GM19467 (cell line): ENCODE data around the gene ARHGAP29.
"Not testable (repeated sequence)": the region's sequence is repeated elsewhere in the genome, so short reads cannot be mapped to it uniquely, and the experiment has no call there.

Source experiments
- ATAC-seq: cut with Tn5 transposase; IDR thresholded peaks from one replicate; pipeline ENCODE4 v1.9.1; 2021; ENCODE audit warnings: mild to moderate bottlenecking, moderate library complexity; ENCODE audit not compliant: unreplicated experiment

Gene ARHGAP29

GRCh38 chr1:94182191-94182590 lies 55.2 kb downstream of the ARHGAP29 start:
- no peak for ATAC-seq

- ATAC-seq = no peak
Observed at GRCh38 chr1:94180650-94181049, 56.7 kb downstream of the ARHGAP29 start.

DNA sequence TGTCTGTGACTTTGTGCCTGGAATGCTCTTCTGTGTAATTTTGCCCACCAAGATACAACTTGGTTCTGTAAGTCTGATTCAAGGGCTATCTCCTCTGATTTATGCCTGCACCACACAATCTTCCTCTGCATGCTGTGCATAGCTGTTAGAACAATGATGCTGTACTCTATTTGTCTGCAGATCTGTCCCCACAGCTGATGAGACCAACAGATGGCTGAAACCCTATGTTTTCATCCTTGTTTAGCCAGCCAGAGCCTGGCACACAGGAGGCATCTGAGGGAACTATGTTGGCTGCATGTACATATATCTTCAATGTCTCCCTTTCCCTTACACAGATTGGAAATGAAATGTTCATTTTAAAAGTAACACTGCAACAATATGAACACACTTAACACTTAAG lies 58.5 kb downstream of the ARHGAP29 start:
- ATAC-seq = no peak

- ATAC-seq = no peak
Observed at GRCh38 chr1:94169126-94169525, 68.3 kb downstream of the ARHGAP29 start.

GRCh38 chr1:94165843-94166242 lies 71.5 kb downstream of the ARHGAP29 start:
- ATAC-seq = no peak

GRCh38 chr1:94164885-94165284 lies 72.5 kb downstream of the ARHGAP29 start:
- ATAC-seq = not testable (repeated sequence)

GRCh38 chr1:94164121-94164520 lies 73.3 kb downstream of the ARHGAP29 start:
- not testable (repeated sequence) for ATAC-seq

DNA sequence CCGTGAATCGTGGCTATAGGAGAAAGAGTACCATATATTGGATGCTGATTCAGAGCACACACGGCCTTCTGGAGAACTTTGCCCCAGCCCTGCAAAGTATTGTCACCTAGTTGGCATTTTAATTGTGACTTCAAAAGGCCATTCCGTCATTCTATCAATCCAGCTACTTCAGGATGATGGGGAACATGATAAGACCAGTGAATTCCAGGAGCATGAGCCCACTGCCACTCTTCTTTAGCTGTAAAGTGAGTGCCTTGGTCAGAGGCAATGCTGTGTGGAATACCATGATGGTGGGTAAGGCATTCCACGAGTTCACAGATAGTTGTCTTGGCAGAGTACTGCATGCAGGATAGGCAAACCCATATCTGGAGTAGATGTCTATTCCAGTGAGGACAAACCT lies 74.1 kb downstream of the ARHGAP29 start:
- ATAC-seq = not testable (repeated sequence)

DNA sequence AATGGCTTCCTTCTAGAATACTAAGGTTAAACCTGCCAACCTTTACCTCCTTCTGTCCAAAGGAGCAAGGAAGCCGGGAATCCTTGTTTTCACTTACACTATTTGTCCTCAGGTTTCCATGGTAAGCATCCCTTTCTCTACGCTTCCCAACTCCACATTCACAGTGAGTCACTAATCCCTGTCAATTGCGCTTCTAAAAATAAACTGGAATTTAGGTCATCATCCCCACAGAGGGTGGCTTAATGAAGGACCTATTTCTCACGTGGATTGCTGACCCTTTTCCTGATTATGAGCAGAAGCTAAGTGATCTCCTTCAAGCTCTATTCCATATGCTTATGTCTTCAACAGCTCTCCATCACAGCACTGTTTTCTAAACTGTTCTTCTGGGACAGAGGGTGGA lies 76.6 kb downstream of the ARHGAP29 start:
- no peak for ATAC-seq

DNA sequence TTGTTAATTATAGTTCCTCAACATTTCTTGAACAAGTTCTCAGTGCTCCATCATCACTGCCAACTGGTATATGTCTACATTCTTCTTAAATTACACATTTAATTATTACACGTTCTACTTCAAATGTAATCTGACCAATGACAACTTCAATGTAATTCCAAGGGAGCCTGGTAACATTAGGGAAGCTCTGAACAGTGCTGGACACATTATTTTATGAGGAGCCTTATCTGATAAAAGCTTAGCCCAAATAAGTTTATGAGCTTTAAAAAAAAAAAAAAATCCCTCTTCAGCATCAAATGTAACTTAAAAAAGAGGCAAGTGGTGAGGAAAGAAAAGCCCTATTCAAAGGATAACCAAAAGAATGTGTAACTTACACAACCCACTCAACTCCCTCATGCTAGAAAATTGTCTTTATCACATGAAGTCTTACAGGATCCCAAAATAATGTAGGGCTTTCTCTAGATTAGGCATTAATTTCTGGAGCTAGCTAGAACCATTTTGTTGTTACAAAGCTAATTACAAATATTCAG lies 81.2 kb downstream of the ARHGAP29 start:
- no peak for ATAC-seq

- ATAC-seq = no peak
Observed at GRCh38 chr1:94154989-94155388, 82.4 kb downstream of the ARHGAP29 start.

DNA sequence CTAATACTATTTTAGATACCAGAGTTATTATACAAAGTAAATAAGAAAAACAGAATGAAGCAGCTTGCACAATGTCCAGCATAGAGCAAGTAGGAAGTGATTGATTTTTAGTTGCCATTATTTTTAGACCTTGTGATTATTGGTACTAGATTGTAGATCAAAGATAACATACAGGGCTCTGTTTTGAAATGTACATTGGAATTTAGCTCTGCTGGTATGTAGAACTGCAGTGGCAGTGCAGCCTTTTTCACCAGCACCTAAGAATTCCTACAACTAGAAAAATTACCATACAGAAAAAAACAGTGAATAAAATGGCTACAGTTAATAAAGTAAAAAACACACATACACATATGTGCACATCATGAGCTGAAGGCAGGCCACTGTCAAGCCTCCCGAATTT lies 84.3 kb downstream of the ARHGAP29 start:
- no peak for ATAC-seq

DNA sequence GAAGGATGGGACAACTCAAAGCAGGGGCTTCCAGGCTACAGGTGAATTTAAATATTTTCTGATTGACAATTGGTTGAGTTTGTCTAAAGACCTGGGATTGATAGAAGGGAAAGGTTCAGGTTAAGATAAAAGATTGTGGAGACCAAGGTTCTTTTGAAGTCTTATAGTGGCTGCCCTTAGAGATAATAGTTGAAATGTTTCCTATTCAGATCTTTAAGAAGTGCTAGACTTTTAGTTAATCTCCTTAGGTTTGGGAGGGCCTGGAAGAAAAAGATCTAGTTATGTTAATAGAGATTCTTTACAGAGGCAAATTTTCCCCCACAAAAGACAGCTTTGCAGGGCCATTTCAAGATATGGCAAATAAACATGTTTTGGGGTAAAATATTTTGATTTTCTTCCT lies 88.2 kb downstream of the ARHGAP29 start:
- not testable (repeated sequence) for ATAC-seq

DNA sequence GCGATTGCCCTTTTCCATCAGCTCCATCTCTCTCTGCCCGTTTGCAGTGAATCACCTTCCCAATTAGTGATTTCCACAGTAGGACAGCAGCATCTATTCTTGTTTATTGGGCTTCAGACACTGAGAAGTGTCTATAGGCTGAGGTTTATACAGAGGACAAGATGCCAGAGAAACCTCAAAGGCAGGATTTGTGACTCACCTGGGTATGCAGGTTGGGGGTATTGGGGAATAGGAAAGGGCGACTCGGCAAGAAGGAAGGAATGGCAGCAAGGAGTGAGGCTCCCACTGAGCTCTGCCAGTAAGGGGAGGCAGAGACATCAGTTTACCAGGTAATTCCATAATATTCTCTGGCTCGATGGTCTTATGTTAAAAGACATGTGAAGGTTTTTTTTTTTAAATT lies 91.1 kb downstream of the ARHGAP29 start:
- ATAC-seq = no peak

- no peak for ATAC-seq
Observed at GRCh38 chr1:94144836-94145235, 92.5 kb downstream of the ARHGAP29 start.

DNA sequence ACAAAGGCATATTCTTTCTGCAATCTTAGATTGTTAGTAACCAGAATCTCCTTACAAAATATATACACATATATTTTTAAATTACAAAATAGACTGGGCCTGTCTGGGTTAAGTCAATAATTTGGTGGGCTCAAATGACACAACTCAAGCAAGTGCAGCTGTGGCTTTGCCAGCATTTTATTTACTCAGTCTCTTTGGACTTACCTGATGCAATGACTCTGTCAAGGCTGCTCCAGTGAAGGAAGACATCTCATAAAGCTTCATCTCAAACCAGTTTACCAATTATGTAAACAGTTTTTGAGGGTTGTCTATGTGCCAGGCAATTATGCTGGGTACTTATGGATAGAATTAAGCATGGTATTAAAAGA lies 93.6 kb downstream of the ARHGAP29 start:
- no peak for ATAC-seq

DNA sequence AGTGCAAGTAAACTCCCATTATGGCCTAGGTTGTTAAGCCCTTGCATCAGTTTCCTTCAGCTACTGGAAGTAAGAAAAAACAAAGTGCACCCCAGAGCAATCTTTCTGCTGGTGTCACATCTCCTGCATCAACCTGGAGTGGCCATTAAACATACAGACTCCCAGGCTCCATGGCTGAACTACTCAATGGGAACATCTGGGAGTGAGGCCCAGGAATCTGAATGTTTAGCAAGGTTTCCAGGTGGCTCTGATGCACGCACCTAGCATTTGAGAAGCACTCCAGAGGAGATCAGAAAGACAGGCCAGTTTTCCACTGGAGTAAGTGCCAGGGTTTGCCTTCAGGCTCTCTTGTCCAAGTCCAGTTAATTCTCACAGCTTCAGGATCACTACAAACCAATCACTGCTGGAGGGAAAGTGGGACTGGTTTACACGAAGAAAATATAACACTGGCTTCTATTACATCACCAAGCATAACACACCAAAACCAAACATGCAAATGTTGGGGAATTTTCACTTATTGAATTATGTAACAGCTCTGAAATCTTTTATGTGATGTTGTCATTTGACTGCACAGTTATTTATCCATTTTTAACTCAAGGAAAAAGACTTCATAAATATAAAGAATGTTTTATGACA lies 94.1 kb downstream of the ARHGAP29 start:
- ATAC-seq = no peak

DNA sequence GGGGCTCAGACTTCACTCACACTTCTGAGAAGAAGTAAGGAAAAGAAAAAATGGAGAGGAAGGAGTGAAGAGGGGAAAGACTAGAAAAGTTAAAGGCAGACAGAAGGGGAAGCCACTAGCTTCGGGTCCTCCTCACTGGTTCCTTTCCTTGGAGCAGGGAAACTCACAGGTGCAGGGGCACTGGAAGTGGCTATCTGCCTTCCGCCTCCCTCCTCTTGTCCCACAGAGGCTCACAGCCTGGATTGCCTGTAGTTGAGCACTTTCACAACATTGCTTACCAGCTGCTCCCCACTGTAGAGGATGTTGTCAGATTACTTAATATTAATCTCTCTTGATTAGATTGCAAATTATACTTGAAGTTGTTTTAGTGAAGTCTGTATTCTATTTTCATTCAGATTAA lies 94.8 kb downstream of the ARHGAP29 start:
- ATAC-seq = no peak

DNA sequence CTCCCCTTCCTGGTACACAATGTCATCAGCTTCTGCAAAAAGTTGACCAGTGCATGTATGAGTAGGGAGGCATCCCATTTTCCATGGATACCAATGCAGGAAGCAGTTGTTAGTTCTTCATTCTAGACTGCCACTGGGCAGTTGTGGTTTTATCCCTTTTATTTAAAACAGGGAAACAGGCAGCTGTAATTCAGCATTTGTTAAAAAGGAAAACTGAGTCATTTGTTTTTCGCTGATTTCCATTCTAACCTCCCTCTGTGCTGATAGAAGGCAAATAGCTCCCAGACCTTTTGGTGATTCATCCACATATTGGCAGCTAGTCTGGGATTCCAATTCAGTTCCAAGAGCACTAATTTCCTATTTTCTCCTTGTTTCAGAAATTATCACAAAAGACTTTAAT lies 95.4 kb downstream of the ARHGAP29 start:
- no peak for ATAC-seq

DNA sequence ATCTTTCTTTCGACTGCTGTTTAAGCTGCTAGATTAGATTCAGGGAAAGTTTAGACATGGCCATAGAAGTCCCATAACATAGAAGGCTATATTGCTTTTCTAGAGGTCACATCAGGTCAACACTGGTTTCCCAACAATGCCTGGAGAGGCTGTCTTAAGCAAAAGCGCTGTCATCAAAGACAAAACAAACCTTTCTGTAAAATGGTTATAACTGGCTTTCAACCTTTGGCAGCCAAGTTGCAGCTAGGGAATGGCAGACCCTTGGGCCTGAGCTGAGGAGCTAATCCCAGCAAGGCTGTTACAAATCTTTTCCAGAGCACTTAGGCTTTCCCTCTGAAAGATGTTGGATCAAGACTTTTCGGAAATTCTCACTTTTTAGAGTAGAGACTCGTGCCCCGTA lies 105.3 kb downstream of the ARHGAP29 start:
- no peak for ATAC-seq

DNA sequence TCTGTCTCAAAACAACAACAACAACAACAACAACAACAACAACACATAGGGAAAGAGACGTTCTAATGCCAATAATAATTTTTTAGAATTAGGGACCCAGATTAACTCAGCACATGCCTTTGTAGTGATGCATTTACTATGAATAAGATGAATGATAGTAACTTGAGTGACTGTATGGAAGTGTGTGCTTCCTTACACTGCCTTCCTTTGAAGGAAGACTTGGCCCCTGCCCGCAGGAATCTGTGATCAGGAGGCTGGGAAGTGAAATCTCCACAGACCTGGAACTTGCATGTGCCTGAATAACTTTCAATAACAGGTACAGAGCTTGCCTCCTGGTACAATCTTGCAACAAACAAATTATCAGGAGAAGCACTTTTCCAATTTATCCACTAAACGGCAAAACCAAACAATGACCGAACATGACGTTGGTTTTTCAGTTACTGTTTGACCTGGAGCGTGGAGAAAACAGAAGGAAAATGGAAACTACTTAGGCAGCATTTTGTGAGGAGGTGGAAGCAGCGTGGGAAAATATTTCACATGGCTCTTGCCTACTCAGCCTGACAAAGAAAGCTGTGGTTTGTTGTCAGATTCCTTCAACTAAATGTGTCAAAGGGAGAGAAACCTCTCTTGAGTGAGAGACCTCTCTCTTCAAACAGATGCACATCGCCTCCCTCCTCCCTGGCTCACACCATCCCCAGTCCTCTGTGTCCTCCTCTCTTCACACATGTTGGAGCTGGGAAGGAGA lies 106.4 kb downstream of the ARHGAP29 start:
- ATAC-seq = no peak

- ATAC-seq = no peak
Observed at GRCh38 chr1:94126651-94127050, 110.7 kb downstream of the ARHGAP29 start.
